Lung (tissue), 12 donors: ENCODE results near the gene EIF4G1. TPM values are rescaled to one million over a fixed set of nuclear protein-coding genes. Genes with fewer than 3 reads are reported as not detected.

ENCODE experiments used
- ATAC-seq: fragments of 200-7000 bp; cut with Tn5 transposase; one replicate; pipeline ENCODE4 v1.9.1; 2020; ENCODE audit warnings: moderate number of reproducible peaks; ENCODE audit not compliant: insufficient read depth, low FRiP score
- DNase-seq, 3 donors: peaks; one replicate each; pipeline ENCODE4 v3.0.0-alpha.2; 2013 to 2017
- H3K27ac ChIP-seq, 2 donors: one replicate each; pipeline ENCODE4 v1.5.1; 2013; ENCODE audit warnings: mild to moderate bottlenecking in 2 of 2, moderate library complexity in 2 of 2, control low read depth in 1 of 2, inconsistent platforms in 1 of 2, low read depth in 1 of 2, low read length in 1 of 2
- H3K27me3 ChIP-seq, 3 donors: one replicate each; pipeline ENCODE4 v1.5.1; 2013; ENCODE audit warnings: low read length in 2 of 3; ENCODE audit not compliant: control insufficient read depth in 3 of 3, insufficient read depth in 3 of 3
- H3K36me3 ChIP-seq, 4 donors: one replicate each; pipeline ENCODE4 v1.5.1; 2013; ENCODE audit warnings: low read length in 4 of 4, mild to moderate bottlenecking in 1 of 4, moderate library complexity in 1 of 4; ENCODE audit not compliant: control insufficient read depth in 4 of 4, insufficient read depth in 4 of 4
- H3K4me1 ChIP-seq, 5 donors: one replicate each; pipeline ENCODE4 v1.5.1; 2013; ENCODE audit warnings: low read length in 5 of 5, mild to moderate bottlenecking in 2 of 5, moderate library complexity in 1 of 5; ENCODE audit not compliant: control insufficient read depth in 5 of 5, insufficient read depth in 5 of 5
- H3K4me3 ChIP-seq: one replicate; pipeline ENCODE4 v1.5.1; 2013; ENCODE audit warnings: mild to moderate bottlenecking, control low read depth, moderate library complexity
- H3K9ac ChIP-seq, 2 donors: one replicate each; pipeline ENCODE4 v1.5.1; 2013; ENCODE audit warnings: low read length in 2 of 2, control low read depth in 1 of 2; ENCODE audit not compliant: insufficient read depth in 1 of 2
- H3K9me3 ChIP-seq, 4 donors: one replicate each; pipeline ENCODE4 v1.5.1; 2013; ENCODE audit warnings: low read length in 3 of 4, mild to moderate bottlenecking in 1 of 4, moderate library complexity in 1 of 4; ENCODE audit not compliant: control insufficient read depth in 4 of 4, insufficient read depth in 3 of 4
- WGBS, 2 donors: extraction: QIAGEN DNeasy Blood & Tissue Kit; methylation state at CpG; one replicate each; pipeline ENCODE4 v1.1.7; 2013; 5-methylcytosine and 5-hydroxymethylcytosine counted together
- polyA plus RNA-seq, 2 donors: library from polyadenylated mRNA; stranded (reverse); fragments of 200-250 nt; gene quantifications; one replicate each; pipeline ENCODE4 v1.2.1, GENCODE V29; 2013
- total RNA-seq, 2 donors: library from RNA; depleted of rRNA in 1 of 2; stranded (reverse); fragments of >200 nt in 1 of 2; gene quantifications; one replicate each; pipeline ENCODE4 v1.2.1, GENCODE V29; 2014 to 2021
- TF ChIP-seq, protein P1 (sequence below): IDR thresholded peaks from 2 replicates; pipeline ENCODE4 v1.5.1; 2012; ENCODE audit warnings: mild to moderate bottlenecking; ENCODE audit errors: control extremely low read depth, extremely low read depth
- donor health status: control.
- donor health status: control.
- donor health status: Bipolar disorder and iron deficiency.
- donor health status: healthy.
- donor health status: DM: yes; HTN: yes; CAD: no.

Gene EIF4G1
- total and polyA plus RNA-seq, 4 donors: 201 to 419 (median 226) TPM

DNA sequence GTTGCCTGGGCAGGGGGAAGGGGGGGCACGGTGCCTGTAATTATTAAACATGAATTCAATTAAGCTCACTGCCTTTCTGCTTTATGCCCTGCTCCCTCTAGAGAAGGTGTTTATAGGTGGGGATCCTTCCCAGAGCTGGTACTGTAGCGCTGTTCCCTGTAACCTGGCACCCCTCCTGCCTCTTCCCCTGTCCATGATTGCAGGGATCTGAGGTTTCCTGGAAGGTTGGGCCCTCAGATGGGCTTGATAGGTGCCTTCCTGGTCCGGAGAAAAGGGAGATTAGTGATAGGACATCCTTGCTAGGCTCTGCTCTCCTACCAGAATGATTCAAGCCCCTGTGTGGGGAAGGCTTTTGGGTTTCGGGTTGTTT lies 20.9 kb downstream of the EIF4G1 start:
- H3K4me1 ChIP-seq: peaks cover 3 to 30% (median 17%) of the 10 kb centered on the region in 5 donors
- no peaks in the 10 kb centered on the region for H3K9me3 ChIP-seq
- no peak for ATAC-seq
- H3K27me3 ChIP-seq: no peaks in the 10 kb centered on the region
- peak overlapping the region; percentile 49 to 75 for H3K9ac ChIP-seq
- WGBS, 2 donors: 38 to 60% methylated on average over 4 of the region's 4 CpGs
- DNase-seq: peak in 1 of 3 donors; percentile 17
- peaks cover 16 to 35% (median 28%) of the 10 kb centered on the region in 4 donors for H3K36me3 ChIP-seq
- TF ChIP-seq, protein P1, sequence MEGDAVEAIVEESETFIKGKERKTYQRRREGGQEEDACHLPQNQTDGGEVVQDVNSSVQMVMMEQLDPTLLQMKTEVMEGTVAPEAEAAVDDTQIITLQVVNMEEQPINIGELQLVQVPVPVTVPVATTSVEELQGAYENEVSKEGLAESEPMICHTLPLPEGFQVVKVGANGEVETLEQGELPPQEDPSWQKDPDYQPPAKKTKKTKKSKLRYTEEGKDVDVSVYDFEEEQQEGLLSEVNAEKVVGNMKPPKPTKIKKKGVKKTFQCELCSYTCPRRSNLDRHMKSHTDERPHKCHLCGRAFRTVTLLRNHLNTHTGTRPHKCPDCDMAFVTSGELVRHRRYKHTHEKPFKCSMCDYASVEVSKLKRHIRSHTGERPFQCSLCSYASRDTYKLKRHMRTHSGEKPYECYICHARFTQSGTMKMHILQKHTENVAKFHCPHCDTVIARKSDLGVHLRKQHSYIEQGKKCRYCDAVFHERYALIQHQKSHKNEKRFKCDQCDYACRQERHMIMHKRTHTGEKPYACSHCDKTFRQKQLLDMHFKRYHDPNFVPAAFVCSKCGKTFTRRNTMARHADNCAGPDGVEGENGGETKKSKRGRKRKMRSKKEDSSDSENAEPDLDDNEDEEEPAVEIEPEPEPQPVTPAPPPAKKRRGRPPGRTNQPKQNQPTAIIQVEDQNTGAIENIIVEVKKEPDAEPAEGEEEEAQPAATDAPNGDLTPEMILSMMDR: no peak
- H3K4me3 ChIP-seq: no peak overlapping the region
- H3K27ac ChIP-seq: peak overlapping the region; percentile 88 to 96

DNA sequence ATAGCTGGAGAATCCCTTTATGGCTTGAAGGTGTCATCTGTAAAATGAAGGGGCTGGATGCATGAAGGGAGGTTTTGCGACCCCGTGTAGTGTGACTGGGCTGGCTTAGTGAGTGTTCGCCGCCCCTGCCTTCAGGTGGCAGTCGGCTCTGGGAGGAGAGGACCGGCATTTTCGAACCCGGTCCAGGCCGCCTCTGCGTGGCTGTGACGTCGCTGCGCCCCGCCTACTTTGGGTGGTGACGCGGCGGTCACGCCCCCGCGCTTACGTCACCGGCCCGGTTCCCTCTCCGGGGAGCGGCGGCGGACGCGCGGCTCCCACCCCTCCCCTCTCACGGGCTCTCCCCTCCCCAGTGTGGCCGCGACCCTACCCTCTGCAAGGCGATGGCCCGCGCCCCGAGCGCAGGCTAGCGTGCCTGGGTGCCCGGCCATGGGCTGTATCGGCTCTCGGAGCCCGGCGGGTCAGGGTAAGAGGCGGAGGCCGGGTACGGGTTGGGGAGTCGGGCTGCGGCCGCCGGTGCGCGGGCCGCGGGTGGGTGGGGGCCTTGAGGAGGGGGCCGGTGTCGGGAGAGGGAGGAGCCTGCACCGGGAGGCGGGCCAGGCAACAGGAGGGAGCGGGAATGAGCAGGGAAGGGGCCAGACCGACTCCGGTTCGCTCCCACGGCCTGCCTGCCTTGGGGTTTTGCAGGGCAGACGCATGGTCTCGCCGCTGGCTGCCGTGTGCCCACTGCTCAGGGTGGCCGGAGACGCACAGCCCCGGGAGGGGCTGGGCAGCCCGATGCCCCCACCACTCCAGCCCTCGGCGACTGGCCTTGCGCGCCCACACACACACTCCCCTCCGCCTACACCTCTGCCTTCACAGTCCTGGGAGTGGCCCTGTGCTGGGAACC lies 21.5 kb downstream of the EIF4G1 start:
- H3K27me3 ChIP-seq: no peaks in the 10 kb centered on the region
- H3K9me3 ChIP-seq: no peaks in the 10 kb centered on the region
- peak; percentile 85 for ATAC-seq
- peak overlapping the region; percentile 62 for H3K4me3 ChIP-seq
- H3K4me1 ChIP-seq: peaks cover 3 to 30% (median 17%) of the 10 kb centered on the region in 5 donors
- DNase-seq: peak; percentile 87 to 91 (median 88)
- TF ChIP-seq, protein P1: no peak
- peak overlapping the region; percentile 88 to 96 for H3K27ac ChIP-seq
- 1% methylated on average over 57 to 77 of the region's 77 CpGs for WGBS, 2 donors
- H3K9ac ChIP-seq: peak overlapping the region; percentile 66 to 82
- peaks cover 15 to 35% (median 28%) of the 10 kb centered on the region in 4 donors for H3K36me3 ChIP-seq

DNA sequence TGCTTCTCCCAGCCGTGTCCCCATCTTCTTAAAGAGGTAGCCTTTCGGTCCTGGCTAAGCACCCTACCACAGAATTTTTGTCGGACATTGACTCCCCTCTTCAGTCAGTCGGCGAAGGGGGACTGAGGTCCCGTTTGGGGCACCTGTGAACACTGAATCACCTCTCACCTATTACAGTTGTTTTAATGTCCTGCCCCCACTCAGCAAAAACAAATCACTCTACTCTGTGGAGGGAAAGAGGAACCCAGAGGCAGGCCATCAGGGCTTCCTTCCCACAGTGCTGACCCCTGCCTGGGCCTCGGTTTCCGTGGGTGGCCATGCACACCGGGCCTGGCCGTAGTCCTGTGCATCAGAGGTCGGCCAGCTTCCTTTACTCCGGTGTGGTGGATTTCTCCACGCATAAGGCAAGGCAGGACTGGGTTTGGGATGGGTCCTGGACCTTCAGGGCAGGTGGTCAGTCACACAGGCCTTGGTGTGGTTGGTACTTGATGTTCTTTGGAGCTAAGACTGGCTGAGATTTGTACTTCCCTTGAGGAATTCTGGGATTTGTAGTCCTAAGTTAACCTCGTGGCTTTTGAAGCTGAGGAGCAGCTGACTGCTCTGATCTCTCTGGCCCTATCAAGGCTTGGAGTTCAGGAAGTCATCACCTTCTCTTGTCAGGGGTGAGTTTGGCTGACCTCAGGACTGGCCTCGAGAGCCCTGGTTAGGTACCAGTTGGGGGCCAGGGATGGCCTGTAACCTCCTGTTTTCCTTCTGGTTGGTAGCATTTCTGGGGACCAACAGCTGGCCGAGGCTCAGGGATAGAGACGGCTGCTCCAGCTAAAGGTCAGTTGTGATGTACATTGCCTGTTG lies 22.4 kb downstream of the EIF4G1 start:
- TF ChIP-seq, protein P1: no peak
- H3K9me3 ChIP-seq: no peaks in the 10 kb centered on the region
- H3K4me1 ChIP-seq: peaks cover 3 to 32% (median 17%) of the 10 kb centered on the region in 5 donors
- H3K27ac ChIP-seq: peak overlapping the region; percentile 88 to 96
- H3K27me3 ChIP-seq: no peaks in the 10 kb centered on the region
- H3K36me3 ChIP-seq: peaks cover 7 to 29% (median 25%) of the 10 kb centered on the region in 4 donors
- no peak for ATAC-seq
- peak overlapping the region; percentile 66 to 82 for H3K9ac ChIP-seq
- DNase-seq: peak in 2 of 3 donors; percentile 59 to 68
- 21 to 23% methylated on average over 17 of the region's 17 CpGs for WGBS, 2 donors
- peak overlapping the region; percentile 62 for H3K4me3 ChIP-seq
